GM19043 (cell line): ENCODE data around the gene LSAMP.

ENCODE experiments used
- ATAC-seq: cut with Tn5 transposase; IDR thresholded peaks from one replicate; pipeline ENCODE4 v1.9.1; 2021; ENCODE audit warnings: low read depth; ENCODE audit not compliant: unreplicated experiment

The LSAMP gene

GRCh38 chr3:115922681-115923347 is 522.5 kb downstream of the LSAMP start:
- ATAC-seq = no peak

GRCh38 chr3:115921711-115922110 is 523.6 kb downstream of the LSAMP start:
- no peak for ATAC-seq

GRCh38 chr3:115918900-115919299 is 526.4 kb downstream of the LSAMP start:
- ATAC-seq = no peak

- ATAC-seq = no peak
Measured at GRCh38 chr3:115916866-115917265, 528.4 kb downstream of the LSAMP start.

GRCh38 chr3:115915061-115915460 is 530.2 kb downstream of the LSAMP start:
- ATAC-seq = no peak

- no peak for ATAC-seq
Measured at GRCh38 chr3:115913069-115913686, 532.1 kb downstream of the LSAMP start.

- ATAC-seq = no peak
Measured at GRCh38 chr3:115912372-115912771, 532.9 kb downstream of the LSAMP start.

GRCh38 chr3:115905871-115906270 is 539.4 kb downstream of the LSAMP start:
- ATAC-seq = no peak

- ATAC-seq = no peak
Measured at GRCh38 chr3:115903843-115904242, 541.4 kb downstream of the LSAMP start.

- ATAC-seq = no peak
Measured at GRCh38 chr3:115901008-115901407, 544.3 kb downstream of the LSAMP start.

GRCh38 chr3:115899535-115899934 is 545.8 kb downstream of the LSAMP start:
- no peak for ATAC-seq

- no peak for ATAC-seq
Measured at GRCh38 chr3:115898656-115899410, 546.5 kb downstream of the LSAMP start.

GRCh38 chr3:115891006-115891636 is 554.2 kb downstream of the LSAMP start:
- no peak for ATAC-seq

GRCh38 chr3:115890579-115890978 is 554.7 kb downstream of the LSAMP start:
- ATAC-seq = no peak

GRCh38 chr3:115885621-115886020 is 559.7 kb downstream of the LSAMP start:
- no peak for ATAC-seq

GRCh38 chr3:115877615-115877899 is 567.7 kb downstream of the LSAMP start:
- ATAC-seq = no peak

GRCh38 chr3:115876876-115877614 is 568.2 kb downstream of the LSAMP start:
- ATAC-seq = no peak

GRCh38 chr3:115875460-115875859 is 569.8 kb downstream of the LSAMP start:
- ATAC-seq = no peak

GRCh38 chr3:115871735-115872134 is 573.6 kb downstream of the LSAMP start:
- no peak for ATAC-seq

GRCh38 chr3:115864911-115865310 is 580.4 kb downstream of the LSAMP start:
- no peak for ATAC-seq

- no peak for ATAC-seq
Measured at GRCh38 chr3:115862849-115863248, 582.4 kb downstream of the LSAMP start.
